Naive thymus-derived CD4-positive, alpha-beta T cell (primary cell): ENCODE results near the gene SCCPDH. TPM values are rescaled to one million over a fixed set of nuclear protein-coding genes. Genes with fewer than 3 reads are reported as not detected.

ENCODE experiments used
- ATAC-seq: fragments of 150-1000 bp; cut with Tn5 transposase; 2 replicates; pipeline ENCODE4 v1.10.0; 2021; ENCODE audit warnings: mild to moderate bottlenecking, moderate library complexity
- CTCF ChIA-PET: fragments of 350-600 bp; sonication (Branson Sonifier 250); formaldehyde crosslinking; loops from one replicate; lab custom pipeline; 2021; ENCODE audit warnings: antibody characterized with exemption; lab: Charles Lee
- POLR2A ChIA-PET: fragments of 350-600 bp; sonication (Branson Sonifier 250); formaldehyde crosslinking; loops from one replicate; lab custom pipeline; 2021; ENCODE audit warnings: antibody characterized with exemption, inconsistent platforms; lab: Charles Lee
- DNase-seq, 9 donors: peaks; one replicate each; pipeline versions ENCODE4 v3.0.0 to v3.0.0-alpha.2; 2020 to 2022; ENCODE audit warnings: mixed read lengths in 1 of 9
- H3K27ac ChIP-seq: one replicate; pipeline ENCODE4 v1.7.0; 2013; ENCODE audit warnings: mild to moderate bottlenecking, low read depth, low read length, moderate library complexity
- H3K27me3 ChIP-seq, 2 donors: one replicate each; pipeline ENCODE4 v1.7.0; 2013; ENCODE audit warnings: low read length in 2 of 2, mild to moderate bottlenecking in 2 of 2, moderate library complexity in 2 of 2; ENCODE audit not compliant: control insufficient read depth in 2 of 2, insufficient read depth in 2 of 2
- H3K36me3 ChIP-seq, 3 experiments: 1 replicate in 2 of 3; 2 replicates in 1 of 3; pipeline ENCODE4 v1.7.0; 2013; ENCODE audit warnings: low read length in 3 of 3, mild to moderate bottlenecking in 3 of 3, moderate library complexity in 1 of 3; ENCODE audit not compliant: insufficient read depth in 3 of 3, control insufficient read depth in 2 of 3
- H3K4me1 ChIP-seq, 2 donors: one replicate each; pipeline ENCODE4 v1.7.0; 2013; ENCODE audit warnings: low read length in 2 of 2, mild to moderate bottlenecking in 2 of 2, moderate library complexity in 1 of 2; ENCODE audit not compliant: control insufficient read depth in 2 of 2, insufficient read depth in 2 of 2
- H3K4me3 ChIP-seq: 2 replicates; pipeline ENCODE4 v1.7.0; 2013; ENCODE audit warnings: mild to moderate bottlenecking, low read length
- H3K9me3 ChIP-seq, 3 experiments: 1 replicate in 2 of 3; 2 replicates in 1 of 3; pipeline ENCODE4 v1.7.0; 2013; ENCODE audit warnings: low read length in 3 of 3; ENCODE audit not compliant: control insufficient read depth in 2 of 3
- H3K27ac Mint-ChIP-seq, 9 donors: one replicate each; pipeline ENCODE4 v1.8.0; 2020 to 2022; ENCODE audit warnings: mixed read lengths in 9 of 9, mild to moderate bottlenecking in 8 of 9, moderate library complexity in 5 of 9, inconsistent platforms in 2 of 9
- H3K27me3 Mint-ChIP-seq, 5 donors: one replicate each; pipeline ENCODE4 v1.8.0; 2021 to 2022; ENCODE audit warnings: mixed read lengths in 5 of 5, mild to moderate bottlenecking in 1 of 5
- H3K36me3 Mint-ChIP-seq, 5 donors: one replicate each; pipeline ENCODE4 v1.8.0; 2020 to 2022; ENCODE audit warnings: mixed read lengths in 5 of 5, mild to moderate bottlenecking in 3 of 5, inconsistent platforms in 1 of 5
- H3K4me1 Mint-ChIP-seq, 7 donors: one replicate each; pipeline ENCODE4 v1.8.0; 2020 to 2022; ENCODE audit warnings: mixed read lengths in 7 of 7, mild to moderate bottlenecking in 3 of 7, inconsistent platforms in 1 of 7
- H3K4me3 Mint-ChIP-seq, 10 donors: one replicate each; pipeline ENCODE4 v1.8.0; 2020 to 2022; ENCODE audit warnings: mild to moderate bottlenecking in 10 of 10, mixed read lengths in 10 of 10, moderate library complexity in 6 of 10, inconsistent platforms in 2 of 10
- H3K9me3 Mint-ChIP-seq, 11 donors: one replicate each; pipeline ENCODE4 v1.8.0; 2020 to 2022; ENCODE audit warnings: mixed read lengths in 11 of 11, mild to moderate bottlenecking in 4 of 11, inconsistent platforms in 1 of 11, moderate library complexity in 1 of 11
- intact Hi-C, 2 donors: fragments of 100-400 bp; cut with micrococcal nuclease; formaldehyde crosslinking; loops; one replicate each; pipeline ENCODE4 v1.15.1; 2023
- polyA plus RNA-seq, 2 donors: library from polyadenylated mRNA; unstranded; fragments of 300-500 nt; fragmentation: Illumina TruSeq; gene quantifications; one replicate each; pipeline ENCODE4 v1.2.3, GENCODE V29; 2021
- total RNA-seq, 6 experiments: library from RNA in 5 of 6; stranded (reverse) in 5 of 6; gene quantifications; 1 replicate in 5 of 6; 2 replicates in 1 of 6; pipeline ENCODE4 v1.2.3 and lab custom pipeline; 2021 to 2026

SCCPDH gene
- total and polyA plus RNA-seq, 7 experiments from 2014 or later = 3.5 to 14.5 (median 5.3) TPM

- Histone ChIP-seq H3K9me3 (no peaks in the 10 kb centered on the region), H3K4me3 (no peak overlapping the region), H3K4me1 (no peaks in the 10 kb centered on the region), H3K36me3 (no peaks in the 10 kb centered on the region), H3K27ac (no peak overlapping the region), H3K27me3 (no peaks in the 10 kb centered on the region)
- ATAC-seq = no peak
- peaks cover 0 to 4% (median 0%) of the 10 kb centered on the region in 5 donors for H3K36me3 Mint-ChIP-seq
- peaks cover 0 to 3% (median 0%) of the 10 kb centered on the region in 11 donors for H3K9me3 Mint-ChIP-seq
- intact Hi-C loops = no loop called here
- no peak overlapping the region for H3K4me3 Mint-ChIP-seq
- H3K4me1 Mint-ChIP-seq = peaks cover 2 to 8% (median 5%) of the 10 kb centered on the region in 7 donors
- H3K27me3 Mint-ChIP-seq = peaks cover 2 to 33% (median 16%) of the 10 kb centered on the region in 5 donors
- POLR2A ChIA-PET = no interaction called here
- DNase-seq = no peak
- CTCF ChIA-PET = no interaction called here
- H3K27ac Mint-ChIP-seq = no peak overlapping the region
These were observed 69.2 kb downstream of the SCCPDH start for GRCh38 chr1:246793356-246793896.

GRCh38 chr1:246794048-246794827 is 70.0 kb downstream of the SCCPDH start:
- H3K4me1 Mint-ChIP-seq = peaks cover 0 to 5% (median 2%) of the 10 kb centered on the region in 7 donors
- DNase-seq = no peak

GRCh38 chr1:246794828-246795671 is 70.8 kb downstream of the SCCPDH start:
- no peaks in the 10 kb centered on the region for H3K27me3 ChIP-seq
- H3K4me1 ChIP-seq = no peaks in the 10 kb centered on the region
- ATAC-seq (peak; percentile 50), DNase-seq (no peak)
- no peak overlapping the region for H3K4me3 ChIP-seq
- H3K9me3 ChIP-seq = no peaks in the 10 kb centered on the region
- intact Hi-C loops = no loop called here
- H3K36me3 ChIP-seq = no peaks in the 10 kb centered on the region
- Mint-ChIP-seq H3K9me3 (peaks cover 0 to 4% (median 0%) of the 10 kb centered on the region in 11 donors), H3K27me3 (peaks cover 0 to 26% (median 8%) of the 10 kb centered on the region in 5 donors), H3K4me3 (no peak overlapping the region), H3K4me1 (peaks cover 0 to 5% (median 0%) of the 10 kb centered on the region in 7 donors), H3K27ac (no peak overlapping the region), H3K36me3 (no peaks in the 10 kb centered on the region)
- CTCF ChIA-PET = no interaction called here
- POLR2A ChIA-PET = no interaction called here
- H3K27ac ChIP-seq = no peak overlapping the region

More at GRCh38 chr1:246794048-246794827, 70.0 kb downstream of the SCCPDH start:
- H3K4me1 ChIP-seq = no peaks in the 10 kb centered on the region
- no peak overlapping the region for H3K27ac ChIP-seq
- intact Hi-C loops = no loop called here
- H3K4me3 Mint-ChIP-seq = no peak overlapping the region
- ATAC-seq = no peak
- no peak overlapping the region for H3K27ac Mint-ChIP-seq
- H3K4me3 ChIP-seq = no peak overlapping the region
- no peaks in the 10 kb centered on the region for H3K36me3 ChIP-seq
- H3K36me3 Mint-ChIP-seq = peaks cover 0 to 2% (median 0%) of the 10 kb centered on the region in 5 donors
- ChIA-PET POLR2A (no interaction called here), CTCF (no interaction called here)
- H3K9me3 ChIP-seq = no peaks in the 10 kb centered on the region
- H3K27me3 ChIP-seq = no peaks in the 10 kb centered on the region
- peaks cover 0 to 4% (median 0%) of the 10 kb centered on the region in 11 donors for H3K9me3 Mint-ChIP-seq
- H3K27me3 Mint-ChIP-seq = peaks cover 0 to 31% (median 14%) of the 10 kb centered on the region in 5 donors

- Histone ChIP-seq H3K36me3 (no peaks in the 10 kb centered on the region), H3K27ac (no peak overlapping the region), H3K9me3 (no peaks in the 10 kb centered on the region), H3K27me3 (no peaks in the 10 kb centered on the region), H3K4me1 (no peaks in the 10 kb centered on the region), H3K4me3 (no peak overlapping the region)
- Mint-ChIP-seq H3K27me3 (peaks cover 0 to 19% (median 4%) of the 10 kb centered on the region in 5 donors), H3K27ac (no peak overlapping the region), H3K36me3 (no peaks in the 10 kb centered on the region), H3K4me1 (peaks cover 0 to 5% (median 0%) of the 10 kb centered on the region in 7 donors), H3K4me3 (no peak overlapping the region), H3K9me3 (peaks cover 0 to 4% (median 0%) of the 10 kb centered on the region in 11 donors)
- DNase-seq (no peak), ATAC-seq (no peak)
- intact Hi-C loops = no loop called here
- POLR2A ChIA-PET = no interaction called here
- CTCF ChIA-PET = no interaction called here
These were observed 71.9 kb downstream of the SCCPDH start for GRCh38 chr1:246795906-246796694.

GRCh38 chr1:246797157-246797556 is 72.9 kb downstream of the SCCPDH start:
- intact Hi-C loops = no loop called here
- ChIA-PET CTCF (no interaction called here), POLR2A (no interaction called here)
- ATAC-seq (no peak), DNase-seq (no peak)
- Histone ChIP-seq H3K4me3 (no peak overlapping the region), H3K27ac (no peak overlapping the region), H3K36me3 (no peaks in the 10 kb centered on the region), H3K9me3 (no peaks in the 10 kb centered on the region), H3K4me1 (no peaks in the 10 kb centered on the region), H3K27me3 (no peaks in the 10 kb centered on the region)
- H3K9me3 Mint-ChIP-seq = peaks cover 0 to 4% (median 0%) of the 10 kb centered on the region in 11 donors
- H3K27me3 Mint-ChIP-seq = peaks cover 0 to 12% (median under 1%) of the 10 kb centered on the region in 5 donors
- no peak overlapping the region for H3K4me3 Mint-ChIP-seq
- H3K27ac Mint-ChIP-seq = no peak overlapping the region
- no peaks in the 10 kb centered on the region for H3K36me3 Mint-ChIP-seq
- peaks cover 0 to 5% (median 0%) of the 10 kb centered on the region in 7 donors for H3K4me1 Mint-ChIP-seq

GRCh38 chr1:246797597-246797996 is 73.4 kb downstream of the SCCPDH start:
- Histone ChIP-seq H3K9me3 (no peaks in the 10 kb centered on the region), H3K27ac (no peak overlapping the region), H3K4me3 (no peak overlapping the region), H3K36me3 (no peaks in the 10 kb centered on the region), H3K27me3 (no peaks in the 10 kb centered on the region), H3K4me1 (no peaks in the 10 kb centered on the region)
- Mint-ChIP-seq H3K9me3 (peaks cover 0 to 4% (median 0%) of the 10 kb centered on the region in 11 donors), H3K4me3 (no peak overlapping the region), H3K27me3 (peaks cover 0 to 9% (median 0%) of the 10 kb centered on the region in 5 donors), H3K4me1 (peaks cover 0 to 5% (median 0%) of the 10 kb centered on the region in 7 donors), H3K27ac (no peak overlapping the region), H3K36me3 (no peaks in the 10 kb centered on the region)
- CTCF ChIA-PET = no interaction called here
- ATAC-seq = no peak
- POLR2A ChIA-PET = no interaction called here
- DNase-seq = no peak
- intact Hi-C loops = no loop called here
